ENCODE measurements around the gene CHST11. TPM values are rescaled to one million over a fixed set of nuclear protein-coding genes. Genes with fewer than 3 reads are reported as not detected.

CHST11 gene
- total and polyA plus RNA-seq, 9 of the 15 experiments (the other 6 are each of a cell fraction or from before 2014, with no cell fraction given): 2.3 to 38.7 (median 15.0) TPM

- CTCF ChIA-PET (ENCODE audit: low intra/inter-chr PET ratio): interaction anchor here (0.6 kb wide), 1 partner anchor 19 kb away, joined by 3 read pairs; no protein-coding TSS in a partner anchor
- TF ChIP-seq TCF3 (CRISPR knock-in tag; IDR thresholded peaks at IDR 0.05) (no peak), NR3C1 (CRISPR knock-in tag; IDR thresholded peaks at IDR 0.05) (no peak), CREBBP (IDR thresholded peaks at IDR 0.05; ENCODE audit: low read depth, low read length) (no peak), ZNF436 (CRISPR knock-in tag; IDR thresholded peaks at IDR 0.05) (no peak), RBM25 (IDR thresholded peaks at IDR 0.05; ENCODE audit: low read depth, low read length, severe bottlenecking) (no peak), ZFP30 (CRISPR knock-in tag; IDR thresholded peaks at IDR 0.05; ENCODE audit: borderline replicate concordance) (no peak), DLX4 (CRISPR knock-in tag; IDR thresholded peaks at IDR 0.05) (no peak), ZNF318 (IDR thresholded peaks at IDR 0.05; ENCODE audit: borderline replicate concordance in 1 of 2, low read depth in 1 of 2) (no peak)
- TF ChIP-seq, protein P1, sequence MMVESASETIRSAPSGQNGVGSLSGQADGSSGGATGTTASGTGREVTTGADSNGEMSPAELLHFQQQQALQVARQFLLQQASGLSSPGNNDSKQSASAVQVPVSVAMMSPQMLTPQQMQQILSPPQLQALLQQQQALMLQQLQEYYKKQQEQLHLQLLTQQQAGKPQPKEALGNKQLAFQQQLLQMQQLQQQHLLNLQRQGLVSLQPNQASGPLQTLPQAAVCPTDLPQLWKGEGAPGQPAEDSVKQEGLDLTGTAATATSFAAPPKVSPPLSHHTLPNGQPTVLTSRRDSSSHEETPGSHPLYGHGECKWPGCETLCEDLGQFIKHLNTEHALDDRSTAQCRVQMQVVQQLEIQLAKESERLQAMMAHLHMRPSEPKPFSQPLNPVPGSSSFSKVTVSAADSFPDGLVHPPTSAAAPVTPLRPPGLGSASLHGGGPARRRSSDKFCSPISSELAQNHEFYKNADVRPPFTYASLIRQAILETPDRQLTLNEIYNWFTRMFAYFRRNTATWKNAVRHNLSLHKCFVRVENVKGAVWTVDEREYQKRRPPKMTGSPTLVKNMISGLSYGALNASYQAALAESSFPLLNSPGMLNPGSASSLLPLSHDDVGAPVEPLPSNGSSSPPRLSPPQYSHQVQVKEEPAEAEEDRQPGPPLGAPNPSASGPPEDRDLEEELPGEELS (CRISPR knock-in tag; IDR thresholded peaks at IDR 0.05; ENCODE audit: borderline replicate concordance): no peak
These were observed 242.1 kb downstream of the CHST11 start for GRCh38 chr12:104698871-104699270.

More at GRCh38 chr12:104698871-104699270, 242.1 kb downstream of the CHST11 start:
- ATAC-seq (no peak), FAIRE-seq (no peak), DNase-seq (ENCODE audit: extremely low read depth in 1 of 4, low spot score in 3 of 4) (no peak)
- Histone ChIP-seq H4K20me1 (replicated peaks; ENCODE audit: control insufficient read depth, insufficient read depth, low read length) (peaks cover 13% of the 10 kb centered on the region), H2AFZ (ENCODE audit: low read depth, low read length) (no peak overlapping the region), H3K4me1 (replicated peaks in 1 of 2; ENCODE audit: control insufficient read depth in 2 of 2, insufficient read depth in 2 of 2, low read length in 2 of 2) (peaks cover 0 to 4% of the 10 kb centered on the region in 2 experiments; a peak in 1 of 5 replicates), H3K27ac (ENCODE audit: extremely low read depth, low read depth, low read length) (no peak overlapping the region), H3K9me3 (replicated peaks; ENCODE audit: control insufficient read depth, insufficient read depth, low read depth, low read length) (no peaks in the 10 kb centered on the region), H3K27me3 (ENCODE audit: control insufficient read depth in 2 of 2, insufficient read depth in 2 of 2, low read length in 2 of 2) (no peaks in the 10 kb centered on the region), H3K4me3 (no peak overlapping the region), H3K9ac (ENCODE audit: insufficient read depth in 1 of 2, low read depth in 2 of 2, low read length in 2 of 2) (no peak overlapping the region), H3K79me2 (ENCODE audit: control insufficient read depth, insufficient read depth, low read length) (no peaks in the 10 kb centered on the region), H3K36me3 (ENCODE audit: control insufficient read depth, insufficient read depth, low read length) (0 out of 3 replicates have a peak, but pooled peaks cover 7% of the 10 kb centered on the region), H3K4me2 (ENCODE audit: insufficient read depth, low read length) (no peak overlapping the region), H3K9me1 (ENCODE audit: control insufficient read depth, insufficient read depth, low read length) (peaks cover 7% of the 10 kb centered on the region)
- POLR2A ChIA-PET: interaction anchor here (1.2 kb wide), 1 partner anchor 14 kb away, joined by 3 read pairs; no protein-coding TSS in a partner anchor
- WGBS (ENCODE audit: insufficient coverage, low coverage, missing lambda C conversion rate): 51% methylated on average over 3 of the region's 3 CpGs
- intact Hi-C loops (cut with micrococcal nuclease): no loop called here
- in situ Hi-C loops (cut with MboI): no loop called here
- BruUV-seq (replicated peaks): no TSS peak
